Activated T-helper 1 cell treated with anti-CD3 and anti-CD28 coated beads, Interleukin-2, amount 50 U/mL, for 16 hours (primary cell): ENCODE measurements around the gene FAM184A.
"Not testable (repeated sequence)": the region's sequence is repeated elsewhere in the genome, so short reads cannot be mapped to it uniquely, and the experiment has no call there.

Source experiments
- DNase-seq, 2 donors: peaks; one replicate each; pipeline ENCODE4 v3.0.0-alpha.2; 2020; ENCODE audit warnings: low read depth in 1 of 2, low spot score in 1 of 2

The FAM184A gene

GRCh38 chr6:119097815-119098361 lies 19.4 kb upstream of the FAM184A start:
- DNase-seq = not testable (repeated sequence)

DNA sequence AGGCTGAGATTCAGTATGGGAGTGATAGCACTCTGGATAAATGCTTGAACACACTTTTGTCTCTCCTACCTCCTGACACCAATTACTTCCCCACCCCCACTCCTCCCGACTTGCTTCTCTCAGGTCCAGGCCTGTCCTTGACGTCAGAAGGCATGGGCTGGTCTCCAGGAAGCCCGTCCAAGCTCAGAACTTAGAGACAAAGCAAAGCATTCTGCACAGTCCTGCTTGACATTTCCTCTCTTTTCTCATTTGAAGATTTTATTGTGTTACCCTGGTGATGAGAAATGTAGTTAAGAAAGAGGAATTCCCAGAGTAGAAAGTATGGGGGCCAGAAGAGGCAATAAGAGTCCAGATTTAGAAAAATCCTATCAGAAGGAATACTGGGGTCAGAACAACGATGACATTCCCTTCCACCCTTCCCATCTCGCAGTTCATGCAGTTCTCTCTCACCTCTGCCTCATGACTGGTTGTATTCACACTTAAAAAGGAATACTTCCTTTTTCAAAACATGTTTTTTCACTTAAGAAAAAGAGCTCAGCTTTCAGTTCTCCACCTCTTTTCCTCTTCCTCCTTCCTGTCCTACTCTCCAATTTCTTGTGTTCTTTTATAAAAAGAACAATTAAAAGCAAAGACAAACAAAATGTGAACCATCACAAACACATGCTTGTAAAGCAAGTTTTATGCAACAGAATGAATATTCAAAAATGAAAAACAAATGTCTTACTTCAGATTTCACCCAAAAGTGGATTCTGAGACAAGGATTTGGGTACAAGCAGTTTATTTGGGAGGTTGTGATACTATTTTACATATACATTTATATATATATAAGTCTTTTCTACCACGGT lies 18.5 kb upstream of the FAM184A start:
- no peak for DNase-seq

DNA sequence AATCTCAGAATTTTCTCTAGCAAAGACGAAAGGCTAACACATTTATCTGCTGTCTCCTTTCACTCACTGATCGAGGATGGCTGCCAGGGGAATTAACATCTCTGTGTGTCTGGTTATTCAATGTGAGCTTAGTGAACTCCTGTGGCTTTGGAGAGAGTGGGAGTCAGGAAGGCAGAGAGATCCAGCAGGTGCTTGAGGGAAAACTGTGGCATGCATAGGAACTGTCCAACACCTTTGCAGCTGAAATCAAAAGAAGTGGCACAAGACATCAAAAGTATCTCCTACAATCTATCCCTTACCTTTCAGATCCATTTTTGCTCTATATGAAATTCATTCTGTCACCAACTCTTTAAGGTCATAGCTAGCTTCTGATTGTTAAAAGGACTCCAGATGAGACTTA lies 11.8 kb upstream of the FAM184A start:
- no peak for DNase-seq

DNA sequence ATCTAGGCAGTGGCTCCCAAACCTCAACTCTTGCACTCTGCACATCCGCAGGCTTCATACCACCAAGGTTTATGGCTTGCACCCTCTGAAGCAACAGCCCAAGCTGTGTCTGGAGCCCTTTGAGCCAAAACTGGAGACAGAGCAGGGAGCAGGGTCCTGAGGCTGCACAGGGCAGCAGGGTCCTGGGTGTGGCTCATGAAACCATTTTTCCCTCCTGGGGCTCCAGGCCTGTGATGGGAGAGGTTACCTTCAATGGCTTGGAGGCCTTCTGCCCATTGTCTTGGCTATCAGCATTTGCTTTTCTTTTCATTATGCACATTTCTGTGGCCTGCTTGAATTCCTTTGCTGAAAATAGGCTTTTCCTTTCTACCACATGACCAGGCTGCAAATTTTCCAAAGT lies 6.3 kb upstream of the FAM184A start:
- no peak for DNase-seq

DNA sequence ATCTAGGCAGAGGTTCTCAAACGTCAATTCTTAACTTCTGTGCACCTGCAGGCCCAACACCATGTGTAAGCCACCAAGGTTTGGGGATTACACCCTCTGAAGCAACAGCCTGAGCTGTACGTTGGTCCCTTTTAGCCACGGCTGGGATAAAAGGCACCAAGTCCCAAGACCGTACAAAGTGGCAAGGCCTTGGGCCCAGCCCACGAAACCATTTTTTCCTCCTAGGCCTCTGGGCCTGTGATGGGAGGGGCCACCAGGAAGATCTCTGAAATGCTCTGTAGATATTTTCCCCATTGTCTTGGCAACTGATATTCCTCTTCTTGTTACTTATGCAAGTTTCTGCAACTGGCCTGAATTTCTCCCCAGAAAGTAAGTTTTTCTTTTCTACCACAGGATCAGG lies 4.5 kb upstream of the FAM184A start:
- no peak for DNase-seq

- no peak for DNase-seq
Observed at GRCh38 chr6:119079283-119079809, 882 bp upstream of the FAM184A start.

DNA sequence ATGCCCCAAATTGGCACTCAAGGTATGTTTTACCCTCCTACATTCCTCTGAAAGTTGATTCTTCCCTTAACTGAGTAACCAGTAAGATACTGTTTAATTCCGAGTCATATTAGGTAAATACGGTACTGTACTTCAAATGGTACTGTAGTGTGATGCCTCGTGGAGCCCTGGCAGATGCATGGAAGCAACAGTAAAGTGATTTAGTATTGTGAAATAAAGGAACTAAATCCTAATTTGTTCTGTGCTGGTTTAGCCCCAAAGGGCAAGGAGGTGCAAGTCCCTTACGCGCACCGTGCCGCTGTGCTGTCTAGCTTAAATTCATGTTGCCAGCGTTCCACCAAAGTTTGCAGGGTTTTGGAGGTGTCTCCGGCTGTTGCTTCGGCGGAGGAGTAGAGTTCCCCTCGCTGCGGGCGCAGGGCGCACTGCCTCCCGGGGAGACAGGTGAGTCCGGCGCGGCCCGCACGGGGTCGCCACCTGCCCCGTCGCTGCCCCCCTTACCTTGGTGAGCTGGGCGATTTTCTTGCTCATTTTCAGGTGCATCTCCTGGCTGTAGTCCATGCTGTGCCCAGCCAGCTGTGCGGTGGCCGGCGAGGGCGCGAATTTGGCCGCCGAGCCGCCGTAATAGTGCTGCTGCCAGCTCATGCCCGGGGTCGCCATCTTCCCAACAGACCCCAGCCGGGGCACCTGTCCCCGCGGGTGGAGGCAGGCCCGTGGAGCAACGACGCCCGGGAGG lies 655 bp downstream of the FAM184A start:
- peak; percentile 27 to 30 for DNase-seq

- DNase-seq = no peak
Observed at GRCh38 chr6:119077391-119077642, 1.1 kb downstream of the FAM184A start.

GRCh38 chr6:119076576-119077390 lies 1.7 kb downstream of the FAM184A start:
- no peak for DNase-seq

DNA sequence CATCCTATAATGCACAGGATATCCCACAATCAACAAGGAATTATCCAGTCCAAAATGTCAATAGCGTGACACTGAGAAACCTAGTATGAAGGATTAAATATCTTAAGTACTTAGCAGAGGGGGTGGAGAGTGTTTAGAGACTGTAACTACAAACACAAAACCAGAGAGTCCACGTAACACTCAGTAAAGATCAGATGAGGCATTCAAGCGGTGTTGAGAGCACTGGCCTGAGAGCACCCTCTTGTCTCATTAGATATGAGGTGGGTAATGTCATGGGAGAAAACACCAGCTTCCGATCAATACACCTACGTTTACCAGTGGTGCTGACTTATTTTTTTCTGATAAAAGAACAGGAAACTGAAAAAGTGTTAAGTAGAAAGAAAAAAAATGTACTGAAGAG lies 2.3 kb downstream of the FAM184A start:
- no peak for DNase-seq

GRCh38 chr6:119075200-119075981 lies 3.1 kb downstream of the FAM184A start:
- no peak for DNase-seq

- DNase-seq = no peak
Observed at GRCh38 chr6:119073307-119074051, 5.0 kb downstream of the FAM184A start.

GRCh38 chr6:119071576-119071975 lies 6.9 kb downstream of the FAM184A start:
- DNase-seq = no peak

DNA sequence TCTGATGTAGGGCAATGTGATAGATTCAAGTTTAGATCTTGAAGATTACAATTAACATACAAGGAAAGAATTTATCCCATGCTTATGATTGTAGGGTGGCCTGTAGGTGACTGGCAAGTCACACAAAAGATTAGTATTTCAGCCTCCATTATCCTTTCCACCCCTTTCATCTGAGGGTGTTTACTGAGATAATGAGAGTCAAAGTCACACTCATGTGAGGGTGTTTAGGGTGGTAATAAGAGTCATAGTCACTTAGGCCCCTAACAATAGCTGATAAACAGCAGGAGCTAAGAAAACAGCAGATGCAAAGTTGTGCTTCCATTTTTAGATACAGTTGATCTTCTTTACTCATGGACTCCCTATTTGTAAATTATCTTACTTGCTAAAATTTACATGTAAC lies 11.4 kb downstream of the FAM184A start:
- DNase-seq = no peak

GRCh38 chr6:119066517-119066916 lies 11.9 kb downstream of the FAM184A start:
- DNase-seq = no peak

DNA sequence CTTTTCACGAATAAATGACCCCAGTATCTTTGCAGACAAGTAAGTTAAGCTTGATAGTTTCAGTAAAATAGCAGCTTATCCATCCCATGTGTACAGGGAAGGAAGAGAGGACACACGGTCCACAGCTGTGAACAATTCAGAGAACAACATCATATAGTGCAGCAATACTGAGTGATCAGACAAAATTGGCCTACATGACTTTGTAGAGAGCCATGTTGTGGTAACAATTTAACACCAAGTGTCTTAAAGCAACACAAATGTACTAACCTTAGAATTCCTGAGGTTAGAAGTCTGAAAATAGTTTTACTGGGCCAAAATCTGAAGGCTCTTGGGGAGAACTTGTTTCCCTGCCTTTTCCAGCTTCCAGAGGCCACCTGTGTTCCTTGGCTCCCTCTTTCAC lies 12.5 kb downstream of the FAM184A start:
- DNase-seq = no peak

DNA sequence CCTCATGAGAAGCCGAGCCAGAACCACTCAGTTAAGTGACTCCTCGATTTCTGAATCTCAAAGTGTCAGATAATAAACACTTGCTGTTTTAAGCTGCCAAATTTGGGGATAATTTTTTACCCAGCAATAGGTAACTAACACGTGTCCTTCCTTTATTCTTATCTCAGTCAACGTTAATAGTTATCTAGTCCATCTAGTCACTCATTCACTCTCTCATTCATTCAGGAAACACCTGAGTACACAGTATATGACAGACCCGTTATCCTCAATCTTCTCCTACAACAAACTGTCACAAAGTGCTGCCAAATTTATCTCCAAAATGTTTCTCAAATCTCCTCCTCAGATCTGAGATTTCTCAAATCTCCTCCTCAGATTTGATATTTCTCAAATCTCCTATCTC lies 13.1 kb downstream of the FAM184A start:
- DNase-seq = no peak

- no peak for DNase-seq
Observed at GRCh38 chr6:119063491-119063890, 15.0 kb downstream of the FAM184A start.

- DNase-seq = no peak
Observed at GRCh38 chr6:119061215-119061614, 17.2 kb downstream of the FAM184A start.
